Testis (tissue), 2 donors: ENCODE results near the gene PLCB3.

ENCODE experiments used
- POLR2A ChIP-seq: fragments of 450-650 bp; IDR thresholded peaks from one replicate; pipeline ENCODE4 v1.6.1; 2017; ENCODE audit warnings: antibody characterized with exemption, mild to moderate bottlenecking, moderate library complexity
- TF ChIP-seq, protein P1 (sequence below), 3 experiments: fragments of 450-650 bp in 2 of 3; fragments of 200-600 bp in 1 of 3; sonication (generic) in 1 of 3; IDR thresholded peaks; one replicate each; pipeline ENCODE4 v1.5.1; 2016 to 2019; ENCODE audit warnings: antibody characterized with exemption in 3 of 3, mild to moderate bottlenecking in 2 of 3, moderate library complexity in 1 of 3

DNA sequence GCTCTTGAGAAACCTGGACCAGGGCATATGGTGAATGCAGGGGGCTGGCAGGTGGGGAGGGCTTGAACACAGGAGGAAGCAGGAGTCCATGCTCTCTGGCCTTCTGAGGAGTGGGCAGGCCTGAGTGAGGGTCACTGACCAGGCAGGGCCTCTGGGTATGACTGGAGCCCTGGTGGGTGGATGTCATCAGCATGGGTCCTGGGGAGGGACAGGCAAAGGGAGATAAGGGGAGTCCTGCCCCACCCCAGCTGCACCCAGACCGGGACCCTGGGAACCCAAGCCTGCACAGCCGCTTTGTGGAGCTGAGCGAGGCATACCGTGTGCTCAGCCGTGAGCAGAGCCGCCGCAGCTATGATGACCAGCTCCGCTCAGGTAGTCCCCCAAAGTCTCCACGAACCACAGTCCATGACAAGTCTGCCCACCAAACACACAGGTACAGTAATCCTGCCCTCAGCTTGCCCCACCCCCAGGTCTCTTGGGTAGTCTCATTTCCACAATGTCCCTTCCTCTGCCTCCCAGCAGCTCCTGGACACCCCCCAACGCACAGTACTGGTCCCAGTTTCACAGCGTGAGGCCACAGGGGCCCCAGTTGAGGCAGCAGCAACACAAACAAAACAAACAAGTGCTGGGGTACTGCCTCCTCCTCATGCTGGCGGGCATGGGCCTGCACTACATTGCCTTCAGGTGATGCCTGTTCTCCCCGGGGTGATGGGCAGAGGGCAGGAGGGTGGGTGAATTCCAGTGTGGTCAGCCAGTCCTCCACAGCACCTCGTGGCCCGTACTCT lies 19.0 kb upstream of the PLCB3 start:
- TF ChIP-seq, protein P1, sequence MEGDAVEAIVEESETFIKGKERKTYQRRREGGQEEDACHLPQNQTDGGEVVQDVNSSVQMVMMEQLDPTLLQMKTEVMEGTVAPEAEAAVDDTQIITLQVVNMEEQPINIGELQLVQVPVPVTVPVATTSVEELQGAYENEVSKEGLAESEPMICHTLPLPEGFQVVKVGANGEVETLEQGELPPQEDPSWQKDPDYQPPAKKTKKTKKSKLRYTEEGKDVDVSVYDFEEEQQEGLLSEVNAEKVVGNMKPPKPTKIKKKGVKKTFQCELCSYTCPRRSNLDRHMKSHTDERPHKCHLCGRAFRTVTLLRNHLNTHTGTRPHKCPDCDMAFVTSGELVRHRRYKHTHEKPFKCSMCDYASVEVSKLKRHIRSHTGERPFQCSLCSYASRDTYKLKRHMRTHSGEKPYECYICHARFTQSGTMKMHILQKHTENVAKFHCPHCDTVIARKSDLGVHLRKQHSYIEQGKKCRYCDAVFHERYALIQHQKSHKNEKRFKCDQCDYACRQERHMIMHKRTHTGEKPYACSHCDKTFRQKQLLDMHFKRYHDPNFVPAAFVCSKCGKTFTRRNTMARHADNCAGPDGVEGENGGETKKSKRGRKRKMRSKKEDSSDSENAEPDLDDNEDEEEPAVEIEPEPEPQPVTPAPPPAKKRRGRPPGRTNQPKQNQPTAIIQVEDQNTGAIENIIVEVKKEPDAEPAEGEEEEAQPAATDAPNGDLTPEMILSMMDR (IDR thresholded peaks at IDR 0.05) = no peak
- TF ChIP-seq POLR2A = no peak
